Glutamatergic neuron (in vitro differentiated cells): Measurements from ENCODE around the gene MLNR. TPM values are rescaled to one million over a fixed set of nuclear protein-coding genes. Genes with fewer than 3 reads are reported as not detected.

Experiments used
- DNase-seq: peaks from one replicate; pipeline ENCODE4 v3.0.0; 2022
- H3K27ac Mint-ChIP-seq: one replicate; pipeline ENCODE4 v1.8.0; 2020; ENCODE audit warnings: mild to moderate bottlenecking, mixed read lengths, inconsistent platforms; ENCODE audit not compliant: unreplicated experiment
- H3K27me3 Mint-ChIP-seq: one replicate; pipeline ENCODE4 v1.8.0; 2020; ENCODE audit warnings: mild to moderate bottlenecking, moderate library complexity, mixed read lengths, inconsistent platforms; ENCODE audit not compliant: unreplicated experiment
- H3K36me3 Mint-ChIP-seq: one replicate; pipeline ENCODE4 v1.8.0; 2020; ENCODE audit warnings: mild to moderate bottlenecking, mixed read lengths, inconsistent platforms; ENCODE audit not compliant: unreplicated experiment
- H3K4me1 Mint-ChIP-seq: one replicate; pipeline ENCODE4 v1.8.0; 2020; ENCODE audit warnings: mild to moderate bottlenecking, low read depth, mixed read lengths, inconsistent platforms; ENCODE audit not compliant: unreplicated experiment
- H3K4me3 Mint-ChIP-seq: one replicate; pipeline ENCODE4 v1.8.0; 2020; ENCODE audit warnings: mild to moderate bottlenecking, mixed read lengths, inconsistent platforms; ENCODE audit not compliant: unreplicated experiment
- H3K9me3 Mint-ChIP-seq: one replicate; pipeline ENCODE4 v1.8.0; 2020; ENCODE audit warnings: mild to moderate bottlenecking, moderate library complexity, mixed read lengths, inconsistent platforms; ENCODE audit not compliant: unreplicated experiment
- total RNA-seq: library from RNA; stranded (reverse); fragmentation: NEBNext Ultra II Directional; extraction: Animal tissue kit (Norgen Biotek cat#: 25700); gene quantifications from one replicate; pipeline ENCODE4 v1.2.1, GENCODE V29; 2021; ENCODE audit not compliant: unreplicated experiment
- TF ChIP-seq, protein P1 (sequence below): fragments of 200-600 bp; sonication (generic); IDR thresholded peaks from one replicate; pipeline ENCODE4 v1.5.0; 2021; ENCODE audit not compliant: partially characterized antibody, unreplicated experiment

The MLNR gene
- total RNA-seq, 1 donor from 2014 or later: not detected

DNA sequence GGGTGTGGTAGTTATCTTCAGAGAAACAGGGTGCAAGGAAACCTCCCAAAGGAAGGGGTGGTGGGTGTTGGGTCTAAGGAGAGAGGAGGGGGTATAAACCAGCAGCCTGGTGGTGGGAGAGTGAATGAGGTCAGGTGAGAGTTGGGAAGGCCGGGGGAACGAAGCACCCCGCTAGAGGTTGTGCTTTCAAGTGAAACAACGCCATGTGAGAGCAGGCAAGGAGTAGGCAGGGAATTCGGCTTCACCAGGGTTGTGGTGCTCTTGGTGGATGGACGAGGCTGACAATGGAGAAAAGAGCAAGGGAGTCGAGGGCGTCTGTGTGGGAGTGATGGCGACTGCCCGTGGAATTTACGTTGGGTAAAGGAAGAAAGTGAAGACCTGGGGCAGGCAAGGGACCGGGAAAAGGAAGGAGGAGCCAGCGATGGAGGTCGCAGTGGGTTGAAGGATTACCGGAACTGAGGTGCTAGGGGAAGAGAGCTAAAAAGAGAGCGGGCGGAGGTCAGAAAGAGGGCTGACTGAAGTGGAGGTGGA, 2.1 kb upstream of the MLNR start:
- peaks cover 24% of the 10 kb centered on the region for H3K36me3 Mint-ChIP-seq
- H3K4me1 Mint-ChIP-seq: peaks cover 5% of the 10 kb centered on the region
- peaks cover 36% of the 10 kb centered on the region for H3K27me3 Mint-ChIP-seq
- TF ChIP-seq, protein P1, sequence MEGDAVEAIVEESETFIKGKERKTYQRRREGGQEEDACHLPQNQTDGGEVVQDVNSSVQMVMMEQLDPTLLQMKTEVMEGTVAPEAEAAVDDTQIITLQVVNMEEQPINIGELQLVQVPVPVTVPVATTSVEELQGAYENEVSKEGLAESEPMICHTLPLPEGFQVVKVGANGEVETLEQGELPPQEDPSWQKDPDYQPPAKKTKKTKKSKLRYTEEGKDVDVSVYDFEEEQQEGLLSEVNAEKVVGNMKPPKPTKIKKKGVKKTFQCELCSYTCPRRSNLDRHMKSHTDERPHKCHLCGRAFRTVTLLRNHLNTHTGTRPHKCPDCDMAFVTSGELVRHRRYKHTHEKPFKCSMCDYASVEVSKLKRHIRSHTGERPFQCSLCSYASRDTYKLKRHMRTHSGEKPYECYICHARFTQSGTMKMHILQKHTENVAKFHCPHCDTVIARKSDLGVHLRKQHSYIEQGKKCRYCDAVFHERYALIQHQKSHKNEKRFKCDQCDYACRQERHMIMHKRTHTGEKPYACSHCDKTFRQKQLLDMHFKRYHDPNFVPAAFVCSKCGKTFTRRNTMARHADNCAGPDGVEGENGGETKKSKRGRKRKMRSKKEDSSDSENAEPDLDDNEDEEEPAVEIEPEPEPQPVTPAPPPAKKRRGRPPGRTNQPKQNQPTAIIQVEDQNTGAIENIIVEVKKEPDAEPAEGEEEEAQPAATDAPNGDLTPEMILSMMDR: no peak
- DNase-seq: no peak
- peak overlapping the region; percentile 55 for H3K4me3 Mint-ChIP-seq
- H3K27ac Mint-ChIP-seq: no peak overlapping the region
- H3K9me3 Mint-ChIP-seq: peaks cover 16% of the 10 kb centered on the region

DNA sequence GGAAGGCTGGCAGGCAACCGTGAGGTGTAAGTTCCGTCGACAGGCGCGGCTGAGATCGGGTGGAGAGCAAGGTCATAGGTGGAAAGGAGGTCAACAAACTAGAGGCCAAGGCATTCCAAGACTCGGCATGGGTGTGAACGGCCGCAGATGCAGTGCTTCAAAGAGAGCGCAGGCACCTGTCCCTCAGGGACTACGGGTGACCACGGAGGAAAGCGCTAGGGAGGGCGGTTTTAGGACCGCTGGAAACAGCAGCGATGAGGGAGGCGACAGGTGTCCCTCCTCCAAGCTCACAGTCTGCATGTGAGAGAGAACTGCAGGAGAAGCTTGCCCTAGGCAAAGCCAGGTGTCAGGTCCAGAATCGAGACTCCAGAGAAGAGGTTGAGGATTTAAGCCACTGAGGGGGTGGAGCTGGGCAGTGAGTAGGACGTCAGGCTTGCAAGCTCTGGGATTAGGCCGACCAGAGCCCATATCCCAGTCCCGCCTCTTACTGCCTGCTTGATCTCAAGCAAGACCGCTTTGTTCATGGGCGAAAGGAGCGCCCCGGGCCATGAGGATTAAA, 1.6 kb upstream of the MLNR start:
- H3K4me1 Mint-ChIP-seq: peaks cover 3% of the 10 kb centered on the region
- H3K36me3 Mint-ChIP-seq: peaks cover 24% of the 10 kb centered on the region
- H3K27me3 Mint-ChIP-seq: peaks cover 36% of the 10 kb centered on the region
- no peak overlapping the region for H3K27ac Mint-ChIP-seq
- peaks cover 16% of the 10 kb centered on the region for H3K9me3 Mint-ChIP-seq
- peak; percentile 26 for DNase-seq
- peak overlapping the region; percentile 55 for H3K4me3 Mint-ChIP-seq
- TF ChIP-seq, protein P1: no peak

DNA sequence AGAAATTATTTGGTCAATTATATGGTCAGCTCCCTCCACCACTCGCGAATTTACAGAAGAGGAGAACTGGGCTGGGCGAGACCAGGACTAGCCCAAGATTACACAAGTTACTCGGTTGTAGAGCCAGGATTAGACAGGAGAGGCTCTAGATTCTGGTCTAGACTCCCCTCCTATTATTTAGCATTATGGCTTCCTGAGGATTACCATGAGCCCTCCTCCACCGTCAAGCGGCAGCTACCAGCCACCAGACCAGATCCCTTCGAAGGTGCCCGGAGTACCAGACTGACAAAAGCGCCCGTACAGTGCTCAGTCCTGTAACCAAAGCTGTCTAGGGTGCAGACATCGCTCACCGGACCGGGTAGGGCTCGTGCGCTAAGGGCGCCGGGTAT, 497 bp upstream of the MLNR start:
- no peak for DNase-seq
- TF ChIP-seq, protein P1: no peak
- H3K4me3 Mint-ChIP-seq: peak overlapping the region; percentile 78
- peaks cover 38% of the 10 kb centered on the region for H3K27me3 Mint-ChIP-seq
- H3K36me3 Mint-ChIP-seq: peaks cover 24% of the 10 kb centered on the region
- no peaks in the 10 kb centered on the region for H3K4me1 Mint-ChIP-seq
- no peak overlapping the region for H3K27ac Mint-ChIP-seq
- H3K9me3 Mint-ChIP-seq: peaks cover 14% of the 10 kb centered on the region

DNA sequence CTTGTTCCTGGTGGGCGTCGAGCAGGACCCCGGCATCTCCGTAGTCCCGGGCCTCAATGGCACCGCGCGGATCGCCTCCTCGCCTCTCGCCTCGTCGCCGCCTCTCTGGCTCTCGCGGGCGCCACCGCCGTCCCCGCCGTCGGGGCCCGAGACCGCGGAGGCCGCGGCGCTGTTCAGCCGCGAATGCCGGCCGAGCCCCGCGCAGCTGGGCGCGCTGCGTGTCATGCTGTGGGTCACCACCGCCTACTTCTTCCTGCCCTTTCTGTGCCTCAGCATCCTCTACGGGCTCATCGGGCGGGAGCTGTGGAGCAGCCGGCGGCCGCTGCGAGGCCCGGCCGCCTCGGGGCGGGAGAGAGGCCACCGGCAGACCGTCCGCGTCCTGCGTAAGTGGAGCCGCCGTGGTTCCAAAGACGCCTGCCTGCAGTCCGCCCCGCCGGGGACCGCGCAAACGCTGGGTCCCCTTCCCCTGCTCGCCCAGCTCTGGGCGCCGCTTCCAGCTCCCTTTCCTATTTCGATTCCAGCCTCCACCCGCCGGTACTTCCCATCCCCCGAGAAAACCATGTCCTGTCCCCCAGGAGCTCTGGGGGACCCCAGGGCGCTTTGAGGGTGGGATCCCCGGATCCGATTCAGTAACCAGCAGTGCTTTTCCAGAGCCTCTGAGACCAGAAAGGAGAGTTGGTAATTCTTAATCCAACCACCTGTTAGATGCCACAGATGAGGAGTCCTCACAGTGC, 885 bp downstream of the MLNR start:
- Mint-ChIP-seq H3K9me3 (peaks cover 16% of the 10 kb centered on the region), H3K4me1 (no peaks in the 10 kb centered on the region), H3K36me3 (peaks cover 24% of the 10 kb centered on the region), H3K4me3 (peak overlapping the region; percentile 45), H3K27me3 (peaks cover 36% of the 10 kb centered on the region), H3K27ac (no peak overlapping the region)
- peak; percentile 49 for DNase-seq
- TF ChIP-seq, protein P1: no peak

DNA sequence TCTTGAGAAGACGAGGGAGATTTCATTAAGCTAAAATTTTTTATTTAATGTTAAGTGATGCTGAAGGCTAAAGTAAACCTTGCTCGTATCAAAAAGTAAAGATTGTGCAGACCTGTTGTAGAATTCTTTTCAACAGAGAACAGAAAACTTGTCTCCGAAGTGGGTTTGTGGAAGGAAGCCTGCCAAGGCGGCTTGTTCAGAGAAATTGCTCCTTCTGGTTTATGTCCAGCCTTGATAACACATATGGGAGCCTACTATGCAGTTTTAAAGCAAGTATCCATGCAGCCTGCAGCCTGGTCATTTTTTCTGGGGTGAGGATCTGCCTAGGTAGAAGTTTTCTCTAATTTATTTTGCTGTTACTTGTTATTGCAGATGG, 1.4 kb downstream of the MLNR start:
- Mint-ChIP-seq H3K27ac (no peak overlapping the region), H3K4me3 (no peak overlapping the region), H3K27me3 (peaks cover 36% of the 10 kb centered on the region), H3K36me3 (peaks cover 24% of the 10 kb centered on the region), H3K9me3 (peaks cover 16% of the 10 kb centered on the region), H3K4me1 (no peaks in the 10 kb centered on the region)
- no peak for DNase-seq
- TF ChIP-seq, protein P1: no peak
